ENCODE results near the gene SLC45A2.
"Not testable (repeated sequence)": the region's sequence is repeated elsewhere in the genome, so short reads cannot be mapped to it uniquely, and the experiment has no call there.

SLC45A2 gene

GRCh38 chr5:33984671-33985124 lies at the start of gene SLC45A2:
SLC45A2 (minus strand) TSS chr5:33984693; CDS start chr5:33984583, 110 bp downstream.
- H3K4me3 ChIP-seq (ENCODE audit: low read depth, low read length): no peak within 1 kb of the TSS
- DNase-seq (ENCODE audit: low read depth): peak; percentile 69
- TF ChIP-seq CTCF (conservative IDR thresholded peaks at IDR 0.05; ENCODE audit: low read depth, low read length): no peak

GRCh38 chr5:34031966-34032365 lies 47.5 kb upstream of the SLC45A2 start:
- TF ChIP-seq CTCF (conservative IDR thresholded peaks at IDR 0.05; ENCODE audit: low read depth, low read length): no peak
- DNase-seq (ENCODE audit: low read depth): no peak
- no peak overlapping the region for H3K4me3 ChIP-seq (ENCODE audit: low read depth, low read length)

GRCh38 chr5:34031117-34031516 lies 46.6 kb upstream of the SLC45A2 start:
- no peak overlapping the region for H3K4me3 ChIP-seq (ENCODE audit: low read depth, low read length)
- TF ChIP-seq CTCF (conservative IDR thresholded peaks at IDR 0.05; ENCODE audit: low read depth, low read length): no peak
- no peak for DNase-seq (ENCODE audit: low read depth)

- DNase-seq (ENCODE audit: low read depth); H3K4me3 ChIP-seq (ENCODE audit: low read depth, low read length): not testable (repeated sequence)
Observed at GRCh38 chr5:34030585-34030984, 46.1 kb upstream of the SLC45A2 start.

- H3K4me3 ChIP-seq (ENCODE audit: low read depth, low read length): no peak overlapping the region
- no peak for DNase-seq (ENCODE audit: low read depth)
- TF ChIP-seq CTCF (conservative IDR thresholded peaks at IDR 0.05; ENCODE audit: low read depth, low read length): no peak
Observed at GRCh38 chr5:34030048-34030447, 45.6 kb upstream of the SLC45A2 start.

- DNase-seq (ENCODE audit: low read depth): no peak
- no peak overlapping the region for H3K4me3 ChIP-seq (ENCODE audit: low read depth, low read length)
- no peak for TF ChIP-seq CTCF (conservative IDR thresholded peaks at IDR 0.05; ENCODE audit: low read depth, low read length)
Observed at GRCh38 chr5:34028349-34028748, 43.9 kb upstream of the SLC45A2 start.

- no peak overlapping the region for H3K4me3 ChIP-seq (ENCODE audit: low read depth, low read length)
- no peak for DNase-seq (ENCODE audit: low read depth)
- TF ChIP-seq CTCF (conservative IDR thresholded peaks at IDR 0.05; ENCODE audit: low read depth, low read length): no peak
Observed at GRCh38 chr5:34026089-34026761, 41.7 kb upstream of the SLC45A2 start.
